Esophagus squamous epithelium (tissue), 5 donors: ENCODE results near the gene SEMA6A. TPM values are rescaled to one million over a fixed set of nuclear protein-coding genes. Genes with fewer than 3 reads are reported as not detected.

ENCODE experiments used
- DNase-seq: peaks from one replicate; lab custom pipeline; 2025; lab: John Stamatoyannopoulos, UW
- H3K27ac ChIP-seq, 4 donors: fragments of 200-600 bp; sonication (generic); one replicate each; pipeline ENCODE4 v1.5.1; 2016 to 2019; ENCODE audit warnings: mild to moderate bottlenecking in 1 of 4
- H3K27me3 ChIP-seq, 4 donors: fragments of 200-600 bp; sonication (generic); 1 replicate in 3 of 4; 2 replicates in 1 of 4; pipeline versions ENCODE4 v1.5.1 to v1.6.0; 2017 to 2021; ENCODE audit warnings: antibody characterized with exemption in 1 of 4
- H3K36me3 ChIP-seq, 3 donors: fragments of 200-600 bp; sonication (generic); one replicate each; pipeline ENCODE4 v1.5.1; 2016 to 2019
- H3K4me1 ChIP-seq, 3 donors: fragments of 200-600 bp; sonication (generic); one replicate each; pipeline ENCODE4 v1.5.1; 2017 to 2019
- H3K4me3 ChIP-seq, 4 donors: fragments of 200-600 bp; sonication (generic); 1 replicate in 3 of 4; 2 replicates in 1 of 4; pipeline ENCODE4 v1.5.1; 2016 to 2019; ENCODE audit warnings: mild to moderate bottlenecking in 2 of 4, moderate library complexity in 1 of 4
- H3K9me3 ChIP-seq, 3 donors: fragments of 200-600 bp; sonication (generic); one replicate each; pipeline ENCODE4 v1.5.1; 2016 to 2019
- POLR2A ChIP-seq, 4 donors: fragments of 450-650 bp; IDR thresholded peaks; one replicate each; pipeline ENCODE4 v1.6.1; 2017; ENCODE audit warnings: antibody characterized with exemption in 4 of 4, mild to moderate bottlenecking in 4 of 4, moderate library complexity in 3 of 4
- WGBS, 2 donors: methylation state at CpG; one replicate each; pipeline ENCODE4 v1.1.5; 2018; 5-methylcytosine and 5-hydroxymethylcytosine counted together
- intact Hi-C: fragments of 100-400 bp; cut with DNase I; formaldehyde crosslinking; loops from one replicate; pipeline ENCODE4 v1.15.0; 2022
- total RNA-seq, 4 donors: library from RNA; depleted of rRNA; stranded (reverse); fragments of >200 nt; gene quantifications; one replicate each; pipeline ENCODE4 v1.1.0, GENCODE V29; 2016
- TF ChIP-seq, protein P1 (sequence below), 6 experiments: fragments of 450-650 bp in 4 of 6; fragments of 200-600 bp in 2 of 6; sonication (generic) in 2 of 6; IDR thresholded peaks; one replicate each; pipeline ENCODE4 v1.5.1; 2016 to 2019; ENCODE audit warnings: antibody characterized with exemption in 6 of 6, mild to moderate bottlenecking in 4 of 6, moderate library complexity in 4 of 6
- donor health status: DM: yes; HTN: yes; CAD: no.

The SEMA6A gene
- total RNA-seq, 4 donors from 2014 or later, result 3.0 to 28.6 (median 4.3) TPM

GRCh38 chr5:116504593-116505166 lies 69.9 kb downstream of the SEMA6A start:
- Histone ChIP-seq H3K9me3 (no peaks in the 10 kb centered on the region), H3K27ac (no peak overlapping the region), H3K36me3 (peaks cover 0 to 22% (median 0%) of the 10 kb centered on the region in 3 donors), H3K4me1 (peaks cover 0 to 24% (median 0%) of the 10 kb centered on the region in 3 donors), H3K27me3 (no peaks in the 10 kb centered on the region), H3K4me3 (no peak overlapping the region)
- TF ChIP-seq, protein P1, sequence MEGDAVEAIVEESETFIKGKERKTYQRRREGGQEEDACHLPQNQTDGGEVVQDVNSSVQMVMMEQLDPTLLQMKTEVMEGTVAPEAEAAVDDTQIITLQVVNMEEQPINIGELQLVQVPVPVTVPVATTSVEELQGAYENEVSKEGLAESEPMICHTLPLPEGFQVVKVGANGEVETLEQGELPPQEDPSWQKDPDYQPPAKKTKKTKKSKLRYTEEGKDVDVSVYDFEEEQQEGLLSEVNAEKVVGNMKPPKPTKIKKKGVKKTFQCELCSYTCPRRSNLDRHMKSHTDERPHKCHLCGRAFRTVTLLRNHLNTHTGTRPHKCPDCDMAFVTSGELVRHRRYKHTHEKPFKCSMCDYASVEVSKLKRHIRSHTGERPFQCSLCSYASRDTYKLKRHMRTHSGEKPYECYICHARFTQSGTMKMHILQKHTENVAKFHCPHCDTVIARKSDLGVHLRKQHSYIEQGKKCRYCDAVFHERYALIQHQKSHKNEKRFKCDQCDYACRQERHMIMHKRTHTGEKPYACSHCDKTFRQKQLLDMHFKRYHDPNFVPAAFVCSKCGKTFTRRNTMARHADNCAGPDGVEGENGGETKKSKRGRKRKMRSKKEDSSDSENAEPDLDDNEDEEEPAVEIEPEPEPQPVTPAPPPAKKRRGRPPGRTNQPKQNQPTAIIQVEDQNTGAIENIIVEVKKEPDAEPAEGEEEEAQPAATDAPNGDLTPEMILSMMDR (IDR thresholded peaks at IDR 0.05), result no peak
- TF ChIP-seq POLR2A (IDR thresholded peaks at IDR 0.05), result no peak
- no peak for DNase-seq
- intact Hi-C loops, result no loop called here
- WGBS, 2 donors, result 90 to 91% methylated on average over 8 of the region's 8 CpGs

- intact Hi-C loops, result no loop called here
- Histone ChIP-seq H3K4me1 (peaks cover 0 to 24% (median 0%) of the 10 kb centered on the region in 3 donors), H3K4me3 (no peak overlapping the region), H3K27ac (no peak overlapping the region), H3K36me3 (peaks cover 0 to 27% (median 0%) of the 10 kb centered on the region in 3 donors), H3K27me3 (no peaks in the 10 kb centered on the region), H3K9me3 (no peaks in the 10 kb centered on the region)
- no peak for DNase-seq
- WGBS, 2 donors, result 38 to 57% methylated on average over 1 to 3 of the region's 3 CpGs
- TF ChIP-seq, protein P1 (IDR thresholded peaks at IDR 0.05), result no peak
- TF ChIP-seq POLR2A (IDR thresholded peaks at IDR 0.05), result no peak
Measured at GRCh38 chr5:116502616-116503015, 72.0 kb downstream of the SEMA6A start.

- Histone ChIP-seq H3K27ac (no peak overlapping the region), H3K36me3 (peaks cover 0 to 27% (median 0%) of the 10 kb centered on the region in 3 donors), H3K9me3 (no peaks in the 10 kb centered on the region), H3K27me3 (no peaks in the 10 kb centered on the region), H3K4me1 (peaks cover 0 to 19% (median 0%) of the 10 kb centered on the region in 3 donors), H3K4me3 (no peak overlapping the region)
- intact Hi-C loops, result no loop called here
- no peak for DNase-seq
- TF ChIP-seq, protein P1 (IDR thresholded peaks at IDR 0.05), result no peak
- TF ChIP-seq POLR2A (IDR thresholded peaks at IDR 0.05), result no peak
- WGBS, 2 donors, result 77% methylated on average over 4 of the region's 4 CpGs
Measured at GRCh38 chr5:116502138-116502537, 72.5 kb downstream of the SEMA6A start.

GRCh38 chr5:116498503-116499048 lies 76.0 kb downstream of the SEMA6A start:
- H3K4me3 ChIP-seq, result no peak overlapping the region
- no peak overlapping the region for H3K27ac ChIP-seq
- 69 to 83% methylated on average over 4 of the region's 4 CpGs for WGBS, 2 donors
- no peaks in the 10 kb centered on the region for H3K9me3 ChIP-seq
- H3K36me3 ChIP-seq, result peaks cover 0 to 46% (median 0%) of the 10 kb centered on the region in 3 donors
- DNase-seq, result no peak
- TF ChIP-seq, protein P1 (IDR thresholded peaks at IDR 0.05), result no peak
- TF ChIP-seq POLR2A (IDR thresholded peaks at IDR 0.05), result no peak
- intact Hi-C loops, result no loop called here
- no peaks in the 10 kb centered on the region for H3K27me3 ChIP-seq
- peaks cover 0 to 8% (median 0%) of the 10 kb centered on the region in 3 donors for H3K4me1 ChIP-seq

GRCh38 chr5:116497631-116498030 lies 77.0 kb downstream of the SEMA6A start:
- Histone ChIP-seq H3K27ac (no peak overlapping the region), H3K36me3 (peaks cover 0 to 43% (median 0%) of the 10 kb centered on the region in 3 donors), H3K4me1 (peaks cover 0 to 4% (median 0%) of the 10 kb centered on the region in 3 donors), H3K9me3 (no peaks in the 10 kb centered on the region), H3K27me3 (no peaks in the 10 kb centered on the region), H3K4me3 (no peak overlapping the region)
- WGBS, 2 donors, result 83 to 92% methylated on average over 5 of the region's 5 CpGs
- no peak for DNase-seq
- no peak for TF ChIP-seq POLR2A (IDR thresholded peaks at IDR 0.05)
- TF ChIP-seq, protein P1 (IDR thresholded peaks at IDR 0.05), result no peak
- intact Hi-C loops, result no loop called here
